ENCODE measurements around the gene AHCYL2.
"Not testable (repeated sequence)": the region's sequence is repeated elsewhere in the genome, so short reads cannot be mapped to it uniquely, and the experiment has no call there.

AHCYL2 gene

GRCh38 chr7:129354428-129355157, 129.8 kb downstream of the AHCYL2 start:
- no peak for DNase-seq

GRCh38 chr7:129356176-129356575, 131.3 kb downstream of the AHCYL2 start:
- DNase-seq, result no peak

DNA sequence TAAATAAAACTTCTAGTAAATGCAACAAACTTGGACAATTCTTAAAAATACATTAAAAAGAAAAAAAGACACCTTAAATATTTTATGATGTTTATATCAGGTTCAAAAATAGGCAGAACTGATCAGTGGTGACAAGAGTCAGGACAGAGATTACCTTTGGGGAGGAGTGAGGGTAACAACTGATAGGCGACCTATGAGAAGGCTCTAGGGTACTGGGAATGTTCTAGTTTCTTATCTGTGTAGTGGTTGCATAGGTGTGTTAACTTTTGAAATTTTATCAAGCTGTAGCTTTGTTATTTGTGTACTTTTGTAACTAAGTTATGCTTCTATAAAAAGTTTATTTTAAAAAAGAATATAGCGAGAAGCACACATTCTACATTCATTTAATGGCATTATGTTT, 134.3 kb downstream of the AHCYL2 start:
- no peak for DNase-seq

DNA sequence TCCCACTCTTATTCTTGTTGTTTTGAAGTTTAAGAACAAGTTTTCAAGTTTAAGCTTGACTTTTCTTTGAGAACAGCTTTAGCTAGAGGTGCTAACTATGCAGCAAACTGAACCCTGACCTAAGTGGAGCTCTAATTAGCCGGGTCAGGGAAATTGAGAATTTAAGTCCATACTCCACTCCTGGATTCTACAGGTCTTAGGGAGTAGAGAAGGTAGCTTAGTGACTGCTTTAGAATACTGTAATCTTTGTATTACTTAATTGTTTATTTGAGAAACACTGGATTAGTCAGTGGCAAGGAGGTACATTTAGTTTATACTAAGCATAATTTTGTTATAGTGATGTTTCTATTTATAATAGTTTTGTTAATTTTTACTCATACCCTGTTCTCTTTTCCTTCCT, 134.8 kb downstream of the AHCYL2 start:
- no peak for DNase-seq

DNA sequence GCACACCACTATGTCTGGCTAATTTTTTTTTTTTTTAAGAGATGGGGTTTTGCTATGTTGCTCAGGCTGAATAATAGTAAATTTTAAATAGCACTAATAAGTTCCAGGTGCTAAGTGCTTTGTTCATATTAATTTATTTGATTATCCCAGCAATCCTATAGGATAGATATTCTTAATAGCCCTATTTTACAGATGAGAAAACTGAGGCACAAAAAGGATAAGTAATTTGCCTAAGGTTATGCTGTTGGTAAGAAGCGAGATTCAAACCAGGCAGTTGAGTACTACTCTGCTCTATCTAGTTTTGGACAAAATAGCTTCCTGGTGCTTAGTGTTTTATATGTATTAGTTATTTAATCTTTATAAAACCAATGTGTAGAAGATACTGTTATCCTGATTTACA, 136.9 kb downstream of the AHCYL2 start:
- no peak for DNase-seq

DNA sequence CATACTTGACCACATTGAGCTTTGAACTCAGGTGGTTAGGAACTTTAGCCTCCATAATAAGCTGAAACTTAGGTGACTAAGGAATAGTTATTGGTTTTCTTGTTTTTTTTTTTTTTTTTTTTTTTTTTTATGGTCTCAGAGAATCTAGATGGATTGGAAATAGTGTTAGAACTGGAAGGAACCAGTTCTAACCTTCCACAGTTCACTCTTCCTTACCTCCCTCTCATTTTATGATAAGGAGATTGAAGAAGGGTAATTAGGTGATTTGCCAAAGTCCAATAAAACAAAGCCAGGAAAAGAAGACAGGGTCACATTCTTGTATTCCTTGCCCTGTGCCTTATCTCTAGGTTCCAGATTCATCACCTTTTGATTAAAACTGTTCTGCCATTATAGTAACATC, 137.7 kb downstream of the AHCYL2 start:
- DNase-seq, result no peak

DNA sequence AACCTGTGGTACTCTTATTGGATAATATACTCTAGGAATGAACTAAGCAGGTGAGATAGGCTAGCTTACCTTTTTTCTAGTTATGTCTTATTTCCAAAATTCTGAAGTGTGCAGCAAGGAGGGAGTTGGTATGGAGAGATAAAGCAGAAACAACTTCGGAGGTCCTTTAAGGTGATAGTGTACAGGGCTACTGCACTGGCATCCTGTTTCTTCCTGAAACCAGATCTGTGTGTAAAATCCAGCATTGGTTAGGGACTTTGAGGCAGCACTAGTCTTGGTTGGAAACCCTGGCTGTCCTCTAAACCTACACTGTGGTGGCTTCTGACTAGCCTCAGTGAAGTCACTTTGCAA, 142.5 kb downstream of the AHCYL2 start:
- DNase-seq, result no peak

DNA sequence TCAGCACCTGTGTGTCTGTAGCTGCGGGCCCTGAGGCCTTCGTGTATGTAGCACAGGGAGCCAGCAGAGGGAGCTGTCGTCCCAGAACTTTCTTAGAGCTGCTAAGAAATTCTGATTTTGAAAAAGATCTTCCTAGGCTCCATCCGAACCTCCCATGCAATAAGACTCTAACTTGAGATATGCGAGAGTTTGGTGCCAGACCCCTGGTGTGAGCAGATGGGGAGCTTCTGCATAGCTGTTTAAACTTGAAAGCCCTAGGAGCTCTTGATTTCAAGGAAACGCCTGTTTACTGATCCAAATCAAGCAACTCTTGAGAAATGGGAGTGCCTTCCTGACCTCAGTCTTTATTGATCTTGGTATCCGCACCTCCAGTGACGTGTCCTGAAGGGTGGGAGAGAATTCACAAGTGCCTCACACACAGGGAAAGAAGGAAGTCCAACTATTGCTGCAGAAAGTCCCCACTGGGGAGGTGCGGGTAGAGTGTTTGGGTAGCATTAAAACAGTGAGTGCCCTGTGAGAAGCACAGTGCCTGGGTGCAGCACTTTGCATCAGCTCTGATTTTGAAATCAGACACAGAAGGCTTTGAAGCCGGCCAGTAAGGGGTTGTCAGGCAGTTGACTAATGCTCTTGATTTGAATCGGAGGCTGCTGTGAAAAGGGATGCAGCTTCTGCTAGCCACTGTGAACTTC, 143.0 kb downstream of the AHCYL2 start:
- DNase-seq, result peak; percentile 64

- no peak for DNase-seq
Measured at GRCh38 chr7:129368389-129368986, 143.7 kb downstream of the AHCYL2 start.

GRCh38 chr7:129369447-129369846, 144.6 kb downstream of the AHCYL2 start:
- not testable (repeated sequence) for DNase-seq

DNA sequence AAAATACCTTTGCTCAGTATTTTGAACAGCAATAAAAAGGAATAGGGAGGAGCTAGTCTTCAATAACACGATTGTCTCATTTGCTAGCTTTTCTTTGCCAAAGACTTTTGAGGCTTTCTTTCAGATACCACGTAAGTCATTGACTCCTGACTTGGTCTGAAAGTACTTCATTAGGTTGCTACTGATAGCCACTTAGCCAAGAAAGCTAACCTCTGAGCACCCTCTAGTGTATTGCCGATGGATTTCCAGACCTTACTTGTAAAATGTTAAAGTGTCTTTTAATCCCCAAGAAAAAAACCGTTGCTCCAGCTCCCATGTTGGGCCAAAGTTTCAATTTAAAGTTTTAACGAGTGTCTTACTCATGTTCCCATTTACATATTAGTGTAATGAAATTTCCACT, 146.0 kb downstream of the AHCYL2 start:
- no peak for DNase-seq

DNA sequence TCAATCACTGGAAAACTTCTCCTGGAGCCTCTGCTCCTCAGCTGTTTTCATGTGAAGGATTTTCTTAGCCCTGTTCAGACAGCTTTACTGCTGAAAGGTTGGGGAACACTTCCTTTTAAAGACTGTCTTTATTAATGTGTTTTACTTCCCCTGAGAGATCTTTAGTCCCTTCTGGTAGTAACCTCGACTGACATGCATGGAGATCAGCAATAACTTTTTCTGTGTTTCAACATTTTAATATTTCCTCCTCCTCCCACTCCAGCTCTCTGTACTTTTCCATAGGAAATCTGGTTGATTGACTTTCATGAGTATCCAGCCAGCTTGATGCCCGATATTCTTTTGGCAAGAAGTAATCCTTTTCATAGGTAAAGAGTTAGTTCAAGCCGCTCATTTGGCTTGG, 146.7 kb downstream of the AHCYL2 start:
- DNase-seq, result no peak

DNA sequence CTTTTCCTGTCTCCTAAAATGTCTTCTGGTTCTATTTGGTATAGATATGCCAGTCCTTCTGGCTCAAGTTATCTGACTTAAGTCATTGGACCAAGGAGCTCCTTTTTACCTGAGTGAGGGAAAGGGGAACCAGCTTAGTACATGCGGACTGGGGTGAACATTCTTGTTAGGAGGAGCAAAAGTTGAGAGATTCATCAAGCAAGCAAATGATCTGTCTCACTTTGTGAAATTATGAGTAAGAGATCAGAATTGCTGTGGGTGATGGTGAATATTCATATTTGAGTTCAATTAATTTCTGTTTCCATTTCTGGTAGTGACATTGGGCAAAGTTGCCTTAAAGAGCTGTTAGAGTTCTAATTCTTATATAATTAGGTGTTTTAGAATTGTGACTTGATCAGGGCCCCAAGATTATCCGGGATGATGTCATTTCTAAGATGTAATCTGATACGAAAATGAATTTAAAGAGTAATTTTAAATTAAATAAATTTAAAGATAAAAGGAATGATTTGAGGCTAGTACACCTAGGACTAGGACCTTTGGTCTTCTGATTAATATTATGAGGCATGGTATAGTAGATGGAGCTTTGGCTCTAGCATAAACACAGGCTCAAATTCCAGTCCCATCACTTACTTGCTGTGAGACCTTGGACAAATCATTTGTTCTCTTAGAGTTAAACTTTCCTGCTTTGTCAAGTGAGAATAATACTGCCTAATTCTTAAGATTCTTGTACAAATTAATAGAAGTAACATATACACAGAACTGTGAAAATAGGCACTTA, 149.0 kb downstream of the AHCYL2 start:
- DNase-seq, result no peak

DNA sequence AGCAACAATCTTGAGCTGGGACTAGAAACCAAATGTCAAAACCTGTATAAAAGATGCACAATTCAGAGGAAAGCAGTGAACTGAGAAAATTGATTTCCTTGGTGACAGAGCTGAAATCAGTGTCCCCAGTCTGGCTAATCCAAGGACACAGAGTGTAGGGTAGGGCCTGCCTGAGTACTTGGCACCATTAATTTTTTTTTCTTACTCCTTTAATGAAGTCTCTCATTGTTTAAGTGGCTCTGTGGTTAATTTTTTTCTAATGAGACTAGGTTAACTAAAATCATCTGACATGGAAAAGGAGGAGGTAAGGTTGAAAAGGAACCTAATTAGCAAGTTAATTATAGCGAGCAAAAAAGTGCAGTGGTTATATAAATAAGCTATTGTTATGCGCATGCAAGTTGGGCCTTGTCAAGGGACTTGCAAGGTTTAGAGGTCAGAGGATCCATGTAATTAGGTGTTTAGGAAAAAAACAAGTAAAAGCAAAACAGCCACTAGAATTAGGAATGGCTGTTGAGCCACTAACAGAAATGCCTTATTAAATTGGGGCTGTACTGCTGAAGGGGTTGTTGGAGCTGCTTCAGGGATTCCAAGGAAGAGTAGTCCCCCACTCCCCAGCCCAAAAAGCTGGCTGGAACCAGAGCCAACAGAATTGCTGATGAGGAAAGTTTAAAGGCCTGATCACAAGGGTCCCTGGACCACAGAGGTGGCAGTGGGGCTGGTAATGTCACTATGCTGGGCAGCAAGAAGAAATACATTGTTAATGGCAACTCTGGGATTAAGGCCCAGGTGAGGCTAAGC, 150.5 kb downstream of the AHCYL2 start:
- DNase-seq, result no peak

- DNase-seq, result peak; percentile 16
Measured at GRCh38 chr7:129376076-129376777, 151.4 kb downstream of the AHCYL2 start.

DNA sequence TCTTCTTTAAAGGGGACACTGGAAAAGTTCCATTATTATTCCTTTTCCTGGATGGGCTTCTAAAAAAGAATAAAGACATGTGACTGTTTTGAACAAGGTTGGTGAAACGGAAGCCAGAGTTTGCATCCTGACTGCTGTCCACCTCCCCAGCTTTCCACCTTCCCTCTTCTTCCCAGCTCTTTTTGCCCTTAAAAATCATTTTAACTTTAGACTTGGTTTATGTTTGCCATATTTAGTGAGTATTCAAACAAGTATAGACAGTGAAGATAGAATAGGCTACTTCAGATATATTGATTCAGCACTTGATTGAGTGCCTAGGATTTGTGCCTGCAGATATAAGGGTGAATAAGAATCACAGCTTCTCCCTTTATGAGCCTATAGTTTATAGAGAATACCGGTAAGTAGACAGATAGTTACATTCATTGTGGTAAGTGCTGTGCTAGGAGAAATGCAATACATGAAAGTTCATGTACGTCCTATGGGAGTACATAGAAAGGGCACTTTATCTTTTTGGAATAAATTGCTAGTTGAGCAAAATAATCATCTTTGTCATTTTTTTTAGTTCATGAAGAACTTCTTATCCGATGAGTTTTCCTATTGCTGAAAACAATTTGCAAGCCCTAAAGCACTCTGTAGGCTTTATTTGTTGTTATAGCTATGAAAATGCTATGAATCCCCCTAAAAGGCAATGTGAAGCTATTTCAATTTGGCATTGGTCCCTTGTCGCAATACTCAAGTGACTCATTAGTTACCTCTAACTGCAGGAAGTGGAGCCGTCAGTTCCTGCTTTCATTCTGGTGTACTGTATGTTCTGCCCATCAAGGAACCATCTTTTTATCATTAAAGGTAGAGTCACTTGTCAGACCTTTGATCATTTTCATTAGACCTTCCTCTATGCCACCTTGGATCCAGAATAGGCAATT, 152.2 kb downstream of the AHCYL2 start:
- peak; percentile 47 for DNase-seq

- no peak for DNase-seq
Measured at GRCh38 chr7:129381710-129382484, 157.1 kb downstream of the AHCYL2 start.

GRCh38 chr7:129383542-129384132, 158.8 kb downstream of the AHCYL2 start:
- no peak for DNase-seq

- no peak for DNase-seq
Measured at GRCh38 chr7:129385116-129385515, 160.3 kb downstream of the AHCYL2 start.

Data from fibroblast of skin of scalp (primary cell).